Activated CD8-positive, alpha-beta memory T cell treated with anti-CD3 and anti-CD28 coated beads, Interleukin-2, amount 10 ng/mL, durations not matched to agents 7 days and 5 days (primary cell): Measurements from ENCODE around the gene GADL1. TPM values are rescaled to one million over a fixed set of nuclear protein-coding genes. Genes with fewer than 3 reads are reported as not detected.

Experiments used
- ATAC-seq: fragments of 150-1000 bp; cut with Tn5 transposase; one replicate; pipeline ENCODE4 v1.10.0; 2021; ENCODE audit warnings: moderate library complexity
- CTCF ChIA-PET: fragments of 350-600 bp; sonication (Branson Sonifier 250); formaldehyde crosslinking; loops from one replicate; lab custom pipeline; 2021; ENCODE audit warnings: antibody characterized with exemption; lab: Charles Lee
- DNase-seq: peaks from one replicate; pipeline ENCODE4 v3.0.0-alpha.2; 2020
- H3K27ac Mint-ChIP-seq: one replicate; pipeline ENCODE4 v1.8.0; 2021; ENCODE audit warnings: mild to moderate bottlenecking, mixed read lengths
- H3K27me3 Mint-ChIP-seq: one replicate; pipeline ENCODE4 v1.8.0; 2021; ENCODE audit warnings: mixed read lengths
- H3K36me3 Mint-ChIP-seq: one replicate; pipeline ENCODE4 v1.8.0; 2021; ENCODE audit warnings: mild to moderate bottlenecking, mixed read lengths
- H3K4me1 Mint-ChIP-seq: one replicate; pipeline ENCODE4 v1.8.0; 2021; ENCODE audit warnings: mixed read lengths
- H3K4me3 Mint-ChIP-seq: one replicate; pipeline ENCODE4 v1.8.0; 2021; ENCODE audit warnings: mild to moderate bottlenecking, moderate library complexity, mixed read lengths
- H3K9me3 Mint-ChIP-seq: one replicate; pipeline ENCODE4 v1.8.0; 2022; ENCODE audit warnings: low read depth, mixed read lengths
- total RNA-seq, 2 experiments: library from RNA; stranded (reverse); gene quantifications; one replicate each; pipeline ENCODE4 v1.2.3, GENCODE V29; 2021

GADL1 gene
- total RNA-seq, 2 experiments from 2014 or later = not detected

GRCh38 chr3:30826531-30826942 lies 67.9 kb downstream of the GADL1 start:
- no peak for DNase-seq
- Mint-ChIP-seq H3K36me3 (no peaks in the 10 kb centered on the region), H3K4me3 (no peak overlapping the region), H3K4me1 (no peaks in the 10 kb centered on the region), H3K9me3 (no peaks in the 10 kb centered on the region), H3K27me3 (peaks cover 16% of the 10 kb centered on the region), H3K27ac (no peak overlapping the region)
- no peak for ATAC-seq
- CTCF ChIA-PET = no interaction called here

GRCh38 chr3:30819067-30819798 lies 75.2 kb downstream of the GADL1 start:
- Mint-ChIP-seq H3K4me3 (no peak overlapping the region), H3K4me1 (no peaks in the 10 kb centered on the region), H3K27ac (no peak overlapping the region), H3K36me3 (no peaks in the 10 kb centered on the region), H3K27me3 (peaks cover 4% of the 10 kb centered on the region), H3K9me3 (no peaks in the 10 kb centered on the region)
- CTCF ChIA-PET = no interaction called here
- ATAC-seq = no peak
- no peak for DNase-seq

- no peaks in the 10 kb centered on the region for H3K36me3 Mint-ChIP-seq
- DNase-seq (no peak), ATAC-seq (no peak)
- no peaks in the 10 kb centered on the region for H3K4me1 Mint-ChIP-seq
- H3K4me3 Mint-ChIP-seq = no peak overlapping the region
- no peaks in the 10 kb centered on the region for H3K9me3 Mint-ChIP-seq
- CTCF ChIA-PET = no interaction called here
- H3K27ac Mint-ChIP-seq = no peak overlapping the region
- no peaks in the 10 kb centered on the region for H3K27me3 Mint-ChIP-seq
These were observed 80.7 kb downstream of the GADL1 start for GRCh38 chr3:30813734-30814133.

GRCh38 chr3:30811151-30811795 lies 83.2 kb downstream of the GADL1 start:
- H3K36me3 Mint-ChIP-seq = no peaks in the 10 kb centered on the region
- CTCF ChIA-PET = no interaction called here
- no peak overlapping the region for H3K27ac Mint-ChIP-seq
- H3K4me3 Mint-ChIP-seq = no peak overlapping the region
- DNase-seq (no peak), ATAC-seq (no peak)
- H3K4me1 Mint-ChIP-seq = no peaks in the 10 kb centered on the region
- H3K27me3 Mint-ChIP-seq = no peaks in the 10 kb centered on the region
- H3K9me3 Mint-ChIP-seq = no peaks in the 10 kb centered on the region

GRCh38 chr3:30810625-30811024 lies 83.8 kb downstream of the GADL1 start:
- H3K27me3 Mint-ChIP-seq = no peaks in the 10 kb centered on the region
- H3K4me1 Mint-ChIP-seq = no peaks in the 10 kb centered on the region
- DNase-seq (no peak), ATAC-seq (no peak)
- no peaks in the 10 kb centered on the region for H3K9me3 Mint-ChIP-seq
- no peak overlapping the region for H3K4me3 Mint-ChIP-seq
- no peaks in the 10 kb centered on the region for H3K36me3 Mint-ChIP-seq
- CTCF ChIA-PET = no interaction called here
- H3K27ac Mint-ChIP-seq = no peak overlapping the region

- no peak overlapping the region for H3K27ac Mint-ChIP-seq
These were observed 88.8 kb downstream of the GADL1 start for GRCh38 chr3:30805695-30806094.

GRCh38 chr3:30804984-30805383 lies 89.5 kb downstream of the GADL1 start:
- no peak overlapping the region for H3K27ac Mint-ChIP-seq
- CTCF ChIA-PET = no interaction called here
- no peaks in the 10 kb centered on the region for H3K27me3 Mint-ChIP-seq
- ATAC-seq (no peak), DNase-seq (no peak)
- no peaks in the 10 kb centered on the region for H3K36me3 Mint-ChIP-seq
- H3K4me3 Mint-ChIP-seq = no peak overlapping the region
- H3K9me3 Mint-ChIP-seq = no peaks in the 10 kb centered on the region
- H3K4me1 Mint-ChIP-seq = no peaks in the 10 kb centered on the region

More at GRCh38 chr3:30805695-30806094, 88.8 kb downstream of the GADL1 start:
- DNase-seq (no peak), ATAC-seq (no peak)
- H3K27me3 Mint-ChIP-seq = no peaks in the 10 kb centered on the region
- H3K9me3 Mint-ChIP-seq = no peaks in the 10 kb centered on the region
- CTCF ChIA-PET = no interaction called here
- H3K36me3 Mint-ChIP-seq = no peaks in the 10 kb centered on the region
- H3K4me1 Mint-ChIP-seq = no peaks in the 10 kb centered on the region
- H3K4me3 Mint-ChIP-seq = no peak overlapping the region

- Mint-ChIP-seq H3K27me3 (peaks cover 9% of the 10 kb centered on the region), H3K36me3 (no peaks in the 10 kb centered on the region), H3K4me1 (no peaks in the 10 kb centered on the region), H3K4me3 (no peak overlapping the region), H3K27ac (no peak overlapping the region), H3K9me3 (no peaks in the 10 kb centered on the region)
- ATAC-seq = no peak
- CTCF ChIA-PET = no interaction called here
- DNase-seq = no peak
These were observed 99.3 kb downstream of the GADL1 start for GRCh38 chr3:30795176-30795575.

GRCh38 chr3:30793740-30794139 lies 100.7 kb downstream of the GADL1 start:
- CTCF ChIA-PET = no interaction called here
- H3K27ac Mint-ChIP-seq = no peak overlapping the region

GRCh38 chr3:30790150-30790549 lies 104.3 kb downstream of the GADL1 start:
- CTCF ChIA-PET = no interaction called here
- Mint-ChIP-seq H3K27me3 (peaks cover 9% of the 10 kb centered on the region), H3K9me3 (no peaks in the 10 kb centered on the region), H3K4me1 (peaks cover 1% of the 10 kb centered on the region), H3K4me3 (no peak overlapping the region), H3K27ac (no peak overlapping the region), H3K36me3 (no peaks in the 10 kb centered on the region)
- no peak for DNase-seq
- no peak for ATAC-seq

More at GRCh38 chr3:30793740-30794139, 100.7 kb downstream of the GADL1 start:
- DNase-seq (no peak), ATAC-seq (no peak)
- Mint-ChIP-seq H3K36me3 (no peaks in the 10 kb centered on the region), H3K27me3 (peaks cover 9% of the 10 kb centered on the region), H3K9me3 (no peaks in the 10 kb centered on the region), H3K4me3 (no peak overlapping the region), H3K4me1 (no peaks in the 10 kb centered on the region)

- ATAC-seq = no peak
- CTCF ChIA-PET = no interaction called here
- Mint-ChIP-seq H3K27me3 (peaks cover 17% of the 10 kb centered on the region), H3K4me1 (peaks cover 1% of the 10 kb centered on the region), H3K36me3 (no peaks in the 10 kb centered on the region), H3K9me3 (no peaks in the 10 kb centered on the region), H3K27ac (no peak overlapping the region), H3K4me3 (no peak overlapping the region)
- DNase-seq = no peak
These were observed 108.1 kb downstream of the GADL1 start for GRCh38 chr3:30786365-30786764.

- ATAC-seq = no peak
- DNase-seq = no peak
- no peaks in the 10 kb centered on the region for H3K9me3 Mint-ChIP-seq
- H3K27ac Mint-ChIP-seq = no peak overlapping the region
- no peak overlapping the region for H3K4me3 Mint-ChIP-seq
- no peaks in the 10 kb centered on the region for H3K36me3 Mint-ChIP-seq
- CTCF ChIA-PET = interaction anchor here (0.9 to 1.8 kb wide), 2 partner anchors 9 to 10 kb away, joined by 4 to 6 read pairs; no protein-coding TSS in a partner anchor
- no peaks in the 10 kb centered on the region for H3K4me1 Mint-ChIP-seq
- H3K27me3 Mint-ChIP-seq = peaks cover 23% of the 10 kb centered on the region
These were observed 114.7 kb downstream of the GADL1 start for GRCh38 chr3:30779686-30780287.

GRCh38 chr3:30778933-30779332 lies 115.5 kb downstream of the GADL1 start:
- Mint-ChIP-seq H3K27me3 (peaks cover 23% of the 10 kb centered on the region), H3K4me1 (no peaks in the 10 kb centered on the region), H3K9me3 (no peaks in the 10 kb centered on the region), H3K27ac (no peak overlapping the region), H3K4me3 (no peak overlapping the region), H3K36me3 (no peaks in the 10 kb centered on the region)
- DNase-seq (no peak), ATAC-seq (no peak)
- CTCF ChIA-PET = no interaction called here
